CD4-positive, alpha-beta T cell (primary cell): ENCODE results near the gene CBFA2T3. TPM values are rescaled to one million over a fixed set of nuclear protein-coding genes. Genes with fewer than 3 reads are reported as not detected.
"Not testable (repeated sequence)": the region's sequence is repeated elsewhere in the genome, so short reads cannot be mapped to it uniquely, and the experiment has no call there.

Experiments used
- ATAC-seq: fragments of 200-7000 bp; cut with Tn5 transposase; one replicate; pipeline ENCODE4 v1.10.0; 2022; ENCODE audit warnings: mild to moderate bottlenecking; ENCODE audit not compliant: poor library complexity
- CTCF ChIA-PET: fragments of 350-600 bp; sonication (Branson Sonifier 250); formaldehyde crosslinking; loops from one replicate; lab custom pipeline; 2021; ENCODE audit warnings: antibody characterized with exemption, inconsistent platforms; lab: Charles Lee
- POLR2A ChIA-PET: fragments of 350-600 bp; sonication (Branson Sonifier 250); formaldehyde crosslinking; loops from one replicate; lab custom pipeline; 2021; ENCODE audit warnings: antibody characterized with exemption, inconsistent platforms; lab: Charles Lee
- DNase-seq, 14 experiments: peaks; one replicate each; pipeline ENCODE4 v3.0.0-alpha.2; 2013 to 2020; ENCODE audit warnings: mixed read lengths in 2 of 14
- H3K27ac ChIP-seq, 2 donors: one replicate each; pipeline versions ENCODE4 v1.5.1 to v1.7.0; 2013; ENCODE audit warnings: low read length in 2 of 2, low read depth in 1 of 2, mild to moderate bottlenecking in 1 of 2
- H3K27me3 ChIP-seq, 2 experiments: 1 replicate in 1 of 2; 2 replicates in 1 of 2; pipeline versions ENCODE4 v1.6.1 to v1.7.0; 2013; ENCODE audit warnings: low read length in 2 of 2, control low read depth in 1 of 2, mild to moderate bottlenecking in 1 of 2, moderate library complexity in 1 of 2; ENCODE audit not compliant: insufficient read depth in 2 of 2, control insufficient read depth in 1 of 2
- H3K36me3 ChIP-seq: one replicate; pipeline ENCODE4 v1.6.1; 2013; ENCODE audit warnings: low read length, control low read depth; ENCODE audit not compliant: insufficient read depth
- H3K4me1 ChIP-seq: one replicate; pipeline ENCODE4 v1.6.1; 2013; ENCODE audit warnings: low read length, control low read depth; ENCODE audit not compliant: insufficient read depth
- H3K4me3 ChIP-seq: one replicate; pipeline ENCODE4 v1.5.1; 2013; ENCODE audit warnings: mild to moderate bottlenecking, low read length, moderate library complexity
- H3K9me3 ChIP-seq, 2 experiments: 1 replicate in 1 of 2; 2 replicates in 1 of 2; pipeline versions ENCODE4 v1.6.1 to v1.7.0; 2013; ENCODE audit warnings: low read length in 2 of 2, mild to moderate bottlenecking in 2 of 2, control low read depth in 1 of 2, moderate library complexity in 1 of 2; ENCODE audit not compliant: control insufficient read depth in 1 of 2, insufficient read depth in 1 of 2
- H3K27ac Mint-ChIP-seq: one replicate; pipeline ENCODE4 v1.8.0; 2020; ENCODE audit warnings: mixed read lengths
- H3K27me3 Mint-ChIP-seq: one replicate; pipeline ENCODE4 v1.8.0; 2021; ENCODE audit warnings: mixed read lengths
- H3K36me3 Mint-ChIP-seq: one replicate; pipeline ENCODE4 v1.8.0; 2021; ENCODE audit warnings: low read depth, mixed read lengths
- H3K4me1 Mint-ChIP-seq: one replicate; pipeline ENCODE4 v1.8.0; 2021; ENCODE audit warnings: low read depth, mixed read lengths
- H3K4me3 Mint-ChIP-seq: one replicate; pipeline ENCODE4 v1.8.0; 2020; ENCODE audit warnings: mild to moderate bottlenecking, mixed read lengths
- H3K9me3 Mint-ChIP-seq: one replicate; pipeline ENCODE4 v1.8.0; 2020; ENCODE audit warnings: mixed read lengths
- intact Hi-C, 2 experiments: fragments of 100-400 bp; cut with DNase I in 1 of 2; cut with micrococcal nuclease in 1 of 2; formaldehyde crosslinking; loops; one replicate each; pipeline versions ENCODE4 v1.15.1 to v1.9.0; 2023 to 2025; cut with DNase I, micrococcal nuclease
- total RNA-seq, 174 experiments: library from RNA in 2 of 174; stranded (reverse) in 2 of 174; gene quantifications; one replicate each; pipeline ENCODE4 v1.2.3 and lab custom pipeline; 2021 to 2026
- TF ChIP-seq, protein P1 (sequence below): fragments of 200-600 bp; IDR thresholded peaks from one replicate; pipeline ENCODE4 v1.8.0; 2022; ENCODE audit warnings: antibody characterized with exemption, mild to moderate bottlenecking

Gene CBFA2T3
- total RNA-seq, 2 experiments from 2014 or later: 0.80 to 1.6 TPM

DNA sequence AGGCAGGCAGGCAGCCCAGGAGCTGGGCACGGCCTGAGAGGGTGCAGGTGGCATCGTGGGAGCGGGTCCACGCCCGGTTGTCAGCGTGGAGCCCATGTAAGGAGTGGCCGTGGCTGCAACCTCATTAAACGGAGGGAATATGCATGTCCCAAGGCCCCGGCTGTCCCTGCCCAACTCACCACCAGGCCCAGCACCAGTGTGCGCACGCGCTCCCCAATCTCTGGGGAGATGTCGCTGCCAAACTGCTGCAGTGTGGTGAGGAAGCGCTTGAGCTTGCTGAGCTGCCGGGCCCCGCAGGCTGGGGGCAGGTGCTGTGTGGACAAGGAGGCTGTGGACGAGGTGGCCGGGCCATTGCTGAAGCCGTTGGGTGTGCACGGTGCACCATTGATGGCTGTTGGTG lies 84.9 kb downstream of the CBFA2T3 start:
- ATAC-seq (no peak), DNase-seq (no peak)
- intact Hi-C loops: no loop called here
- no peaks in the 10 kb centered on the region for H3K36me3 Mint-ChIP-seq
- H3K4me1 Mint-ChIP-seq: no peaks in the 10 kb centered on the region
- ChIA-PET CTCF (no interaction called here), POLR2A (no interaction called here)
- no peaks in the 10 kb centered on the region for H3K27me3 ChIP-seq
- TF ChIP-seq, protein P1, sequence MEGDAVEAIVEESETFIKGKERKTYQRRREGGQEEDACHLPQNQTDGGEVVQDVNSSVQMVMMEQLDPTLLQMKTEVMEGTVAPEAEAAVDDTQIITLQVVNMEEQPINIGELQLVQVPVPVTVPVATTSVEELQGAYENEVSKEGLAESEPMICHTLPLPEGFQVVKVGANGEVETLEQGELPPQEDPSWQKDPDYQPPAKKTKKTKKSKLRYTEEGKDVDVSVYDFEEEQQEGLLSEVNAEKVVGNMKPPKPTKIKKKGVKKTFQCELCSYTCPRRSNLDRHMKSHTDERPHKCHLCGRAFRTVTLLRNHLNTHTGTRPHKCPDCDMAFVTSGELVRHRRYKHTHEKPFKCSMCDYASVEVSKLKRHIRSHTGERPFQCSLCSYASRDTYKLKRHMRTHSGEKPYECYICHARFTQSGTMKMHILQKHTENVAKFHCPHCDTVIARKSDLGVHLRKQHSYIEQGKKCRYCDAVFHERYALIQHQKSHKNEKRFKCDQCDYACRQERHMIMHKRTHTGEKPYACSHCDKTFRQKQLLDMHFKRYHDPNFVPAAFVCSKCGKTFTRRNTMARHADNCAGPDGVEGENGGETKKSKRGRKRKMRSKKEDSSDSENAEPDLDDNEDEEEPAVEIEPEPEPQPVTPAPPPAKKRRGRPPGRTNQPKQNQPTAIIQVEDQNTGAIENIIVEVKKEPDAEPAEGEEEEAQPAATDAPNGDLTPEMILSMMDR: no peak
- no peaks in the 10 kb centered on the region for H3K36me3 ChIP-seq
- H3K4me3 Mint-ChIP-seq: no peak overlapping the region
- H3K4me1 ChIP-seq: no peaks in the 10 kb centered on the region
- no peaks in the 10 kb centered on the region for H3K9me3 ChIP-seq
- no peaks in the 10 kb centered on the region for H3K27me3 Mint-ChIP-seq
- H3K9me3 Mint-ChIP-seq: no peaks in the 10 kb centered on the region
- H3K4me3 ChIP-seq: no peak overlapping the region
- H3K27ac ChIP-seq: no peak overlapping the region
- H3K27ac Mint-ChIP-seq: no peak overlapping the region

DNA sequence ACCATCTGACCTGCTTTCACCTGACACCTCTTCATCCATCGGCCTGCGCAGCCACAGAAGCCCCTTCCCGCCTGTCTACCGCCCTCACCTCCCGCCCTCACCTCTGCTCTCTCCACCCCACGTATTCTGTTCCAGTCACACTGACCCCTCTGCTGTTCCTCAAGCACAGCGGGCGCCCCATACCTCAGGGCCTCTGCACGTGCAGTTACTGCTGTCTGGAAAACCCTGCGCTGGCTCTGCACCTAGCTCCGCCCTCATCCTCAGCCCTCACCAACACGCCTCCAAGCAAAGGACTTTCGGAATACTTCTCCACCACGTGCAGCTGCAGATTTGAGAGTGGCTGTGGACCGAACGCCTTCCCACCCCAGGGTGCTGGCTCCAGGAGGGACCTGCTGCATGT lies 85.9 kb downstream of the CBFA2T3 start:
- Mint-ChIP-seq H3K36me3 (no peaks in the 10 kb centered on the region), H3K27ac (no peak overlapping the region), H3K4me1 (no peaks in the 10 kb centered on the region), H3K27me3 (no peaks in the 10 kb centered on the region), H3K9me3 (no peaks in the 10 kb centered on the region), H3K4me3 (no peak overlapping the region)
- H3K4me1 ChIP-seq: no peaks in the 10 kb centered on the region
- H3K27me3 ChIP-seq: no peaks in the 10 kb centered on the region
- ChIA-PET POLR2A (no interaction called here), CTCF (no interaction called here)
- intact Hi-C loops: no loop called here
- TF ChIP-seq, protein P1: no peak
- no peak overlapping the region for H3K4me3 ChIP-seq
- no peak for DNase-seq
- ATAC-seq: no peak
- no peaks in the 10 kb centered on the region for H3K9me3 ChIP-seq
- no peaks in the 10 kb centered on the region for H3K36me3 ChIP-seq
- no peak overlapping the region for H3K27ac ChIP-seq

DNA sequence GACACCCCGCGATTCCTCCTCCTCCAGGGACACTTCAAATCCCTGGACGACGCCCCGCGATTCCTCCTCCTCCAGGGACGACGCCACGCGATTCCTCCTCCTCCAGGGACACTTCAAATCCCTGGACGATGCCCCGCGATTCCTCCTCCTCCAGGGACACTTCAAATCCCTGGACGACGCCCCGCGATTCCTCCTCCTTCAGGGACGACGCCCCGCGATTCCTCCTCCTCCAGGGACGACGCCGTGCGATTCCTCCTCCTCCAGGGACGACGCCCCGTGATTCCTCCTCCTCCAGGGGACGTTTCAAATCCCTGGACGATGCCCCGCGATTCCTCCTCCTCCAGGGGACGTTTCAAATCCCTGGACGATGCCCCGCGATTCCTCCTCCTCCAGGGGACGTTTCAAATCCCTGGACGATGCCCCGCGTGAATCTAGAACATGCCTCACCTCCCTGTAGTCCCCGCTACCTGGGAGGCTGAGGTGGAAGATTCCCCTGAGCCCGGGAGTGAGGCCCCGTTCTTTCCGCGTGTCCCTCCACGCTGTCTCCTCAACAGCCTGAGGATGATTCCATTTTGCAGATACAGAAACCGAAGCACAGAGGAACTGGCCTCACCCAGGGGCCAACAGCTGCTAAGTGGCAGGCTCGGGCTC lies 87.2 kb downstream of the CBFA2T3 start:
- H3K9me3 ChIP-seq, H3K27ac Mint-ChIP-seq, POLR2A ChIA-PET, DNase-seq, H3K4me1 Mint-ChIP-seq, H3K27ac ChIP-seq, H3K36me3 ChIP-seq, H3K9me3 Mint-ChIP-seq, H3K4me3 Mint-ChIP-seq, H3K4me3 ChIP-seq, H3K36me3 Mint-ChIP-seq, CTCF ChIA-PET, intact Hi-C loops, ATAC-seq, H3K27me3 Mint-ChIP-seq, H3K27me3 ChIP-seq, H3K4me1 ChIP-seq: not testable (repeated sequence)
